Measurements from ENCODE around the gene JAK1. TPM values are rescaled to one million over a fixed set of nuclear protein-coding genes. Genes with fewer than 3 reads are reported as not detected.

The JAK1 gene
- total RNA-seq, 1 donor from 2014 or later, result 156 TPM

GRCh38 chr1:64953241-64953640, 13.1 kb downstream of the JAK1 start:
- Histone ChIP-seq H3K27me3 (ENCODE audit: low read depth) (no peaks in the 10 kb centered on the region), H3K9me3 (no peaks in the 10 kb centered on the region), H3K4me3 (no peak overlapping the region), H3K4me1 (peaks cover 92% of the 10 kb centered on the region), H3K27ac (no peak overlapping the region), H3K36me3 (no peaks in the 10 kb centered on the region)
- TF ChIP-seq CTCF (IDR thresholded peaks at IDR 0.05), result no peak
- ATAC-seq (no peak), DNase-seq (no peak)
- intact Hi-C loops (cut with DNase I), result no loop called here

- no peaks in the 10 kb centered on the region for H3K9me3 ChIP-seq
- intact Hi-C loops (cut with DNase I), result no loop called here
- no peak for DNase-seq
- H3K36me3 ChIP-seq, result no peaks in the 10 kb centered on the region
- no peak overlapping the region for H3K4me3 ChIP-seq
- no peak for ATAC-seq
- H3K4me1 ChIP-seq, result peaks cover 89% of the 10 kb centered on the region
- no peak overlapping the region for H3K27ac ChIP-seq
- no peak for TF ChIP-seq CTCF (IDR thresholded peaks at IDR 0.05)
- H3K27me3 ChIP-seq (ENCODE audit: low read depth), result no peaks in the 10 kb centered on the region
Measured at GRCh38 chr1:64950284-64950809, 16.0 kb downstream of the JAK1 start.

- no peaks in the 10 kb centered on the region for H3K9me3 ChIP-seq
- ATAC-seq (peak; percentile 68 to 71), DNase-seq (no peak)
- H3K27ac ChIP-seq, result peak overlapping the region; percentile 43
- intact Hi-C loops (cut with DNase I), result no loop called here
- H3K36me3 ChIP-seq, result no peaks in the 10 kb centered on the region
- H3K4me3 ChIP-seq, result no peak overlapping the region
- no peak for TF ChIP-seq CTCF (IDR thresholded peaks at IDR 0.05)
- H3K4me1 ChIP-seq, result peaks cover 90% of the 10 kb centered on the region
- no peaks in the 10 kb centered on the region for H3K27me3 ChIP-seq (ENCODE audit: low read depth)
Measured at GRCh38 chr1:64948905-64949833, 17.2 kb downstream of the JAK1 start.

- Histone ChIP-seq H3K36me3 (no peaks in the 10 kb centered on the region), H3K27ac (no peak overlapping the region), H3K4me3 (no peak overlapping the region), H3K4me1 (peaks cover 82% of the 10 kb centered on the region), H3K27me3 (ENCODE audit: low read depth) (no peaks in the 10 kb centered on the region), H3K9me3 (no peaks in the 10 kb centered on the region)
- DNase-seq (no peak), ATAC-seq (no peak)
- intact Hi-C loops (cut with DNase I), result no loop called here
- TF ChIP-seq CTCF (IDR thresholded peaks at IDR 0.05), result no peak
Measured at GRCh38 chr1:64948216-64948615, 18.1 kb downstream of the JAK1 start.

- H3K27ac ChIP-seq, result no peak overlapping the region
- H3K9me3 ChIP-seq, result no peaks in the 10 kb centered on the region
- intact Hi-C loops (cut with DNase I), result no loop called here
- H3K27me3 ChIP-seq (ENCODE audit: low read depth), result no peaks in the 10 kb centered on the region
- H3K4me1 ChIP-seq, result peaks cover 83% of the 10 kb centered on the region
- H3K4me3 ChIP-seq, result no peak overlapping the region
- H3K36me3 ChIP-seq, result no peaks in the 10 kb centered on the region
- TF ChIP-seq CTCF (IDR thresholded peaks at IDR 0.05), result no peak
- DNase-seq, result no peak
- ATAC-seq, result no peak
Measured at GRCh38 chr1:64946916-64947315, 19.4 kb downstream of the JAK1 start.
